ENCODE measurements around the gene SLC6A13.

GRCh38 chr12:234019-234418 is 28.6 kb downstream of the SLC6A13 start:
- TF ChIP-seq, protein P1, sequence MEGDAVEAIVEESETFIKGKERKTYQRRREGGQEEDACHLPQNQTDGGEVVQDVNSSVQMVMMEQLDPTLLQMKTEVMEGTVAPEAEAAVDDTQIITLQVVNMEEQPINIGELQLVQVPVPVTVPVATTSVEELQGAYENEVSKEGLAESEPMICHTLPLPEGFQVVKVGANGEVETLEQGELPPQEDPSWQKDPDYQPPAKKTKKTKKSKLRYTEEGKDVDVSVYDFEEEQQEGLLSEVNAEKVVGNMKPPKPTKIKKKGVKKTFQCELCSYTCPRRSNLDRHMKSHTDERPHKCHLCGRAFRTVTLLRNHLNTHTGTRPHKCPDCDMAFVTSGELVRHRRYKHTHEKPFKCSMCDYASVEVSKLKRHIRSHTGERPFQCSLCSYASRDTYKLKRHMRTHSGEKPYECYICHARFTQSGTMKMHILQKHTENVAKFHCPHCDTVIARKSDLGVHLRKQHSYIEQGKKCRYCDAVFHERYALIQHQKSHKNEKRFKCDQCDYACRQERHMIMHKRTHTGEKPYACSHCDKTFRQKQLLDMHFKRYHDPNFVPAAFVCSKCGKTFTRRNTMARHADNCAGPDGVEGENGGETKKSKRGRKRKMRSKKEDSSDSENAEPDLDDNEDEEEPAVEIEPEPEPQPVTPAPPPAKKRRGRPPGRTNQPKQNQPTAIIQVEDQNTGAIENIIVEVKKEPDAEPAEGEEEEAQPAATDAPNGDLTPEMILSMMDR (IDR thresholded peaks at IDR 0.05; ENCODE audit: poor library complexity), result no peak
- TF ChIP-seq EZH2 (IDR thresholded peaks at IDR 0.05; ENCODE audit: borderline replicate concordance) (no peak), EZH2phosphoT487 (IDR thresholded peaks at IDR 0.05; ENCODE audit: low read depth, severe bottlenecking, unreplicated experiment) (no peak)
